HTERT RPE-1 (cell line): Measurements from ENCODE around the gene PGBD1.

Source experiments
- in situ Hi-C: fragments of 300-500 bp; cut with MboI; formaldehyde crosslinking; loops from 4 replicates; pipeline ENCODE4 v1.14.3; 2020; ENCODE audit warnings: low sequenced_read_pairs

Gene PGBD1

GRCh38 chr6:28281288-28282064 is at the start of gene PGBD1:
Gene PGBD1 (plus strand): TSS chr6:28281572. CDS start chr6:28283814, 2,242 bp downstream.
- in situ Hi-C loops: no loop called here

GRCh38 chr6:28232785-28233184 is 48.6 kb upstream of the PGBD1 start:
- in situ Hi-C loops: no loop called here

- in situ Hi-C loops: no loop called here
Measured at GRCh38 chr6:28235912-28236452, 45.4 kb upstream of the PGBD1 start.

GRCh38 chr6:28239636-28240035 is 41.7 kb upstream of the PGBD1 start:
- in situ Hi-C loops: no loop called here

GRCh38 chr6:28240471-28240870 is 40.9 kb upstream of the PGBD1 start:
- in situ Hi-C loops: no loop called here

GRCh38 chr6:28243946-28244345 is 37.4 kb upstream of the PGBD1 start:
- in situ Hi-C loops: no loop called here

GRCh38 chr6:28245206-28245941 is 36.0 kb upstream of the PGBD1 start:
- in situ Hi-C loops: no loop called here

- in situ Hi-C loops: no loop called here
Measured at GRCh38 chr6:28248916-28249315, 32.5 kb upstream of the PGBD1 start.

GRCh38 chr6:28250747-28251146 is 30.6 kb upstream of the PGBD1 start:
- in situ Hi-C loops: no loop called here

GRCh38 chr6:28251661-28252008 is 29.7 kb upstream of the PGBD1 start:
- in situ Hi-C loops: no loop called here

GRCh38 chr6:28252009-28252975 is 29.1 kb upstream of the PGBD1 start, which contains the start of gene ZKSCAN4:
Gene ZKSCAN4 (minus strand): TSS chr6:28252269. CDS start chr6:28251980, 289 bp downstream.
- in situ Hi-C loops: no loop called here

GRCh38 chr6:28254121-28254519 is 27.3 kb upstream of the PGBD1 start:
- in situ Hi-C loops: no loop called here

GRCh38 chr6:28257042-28257441 is 24.3 kb upstream of the PGBD1 start:
- in situ Hi-C loops: no loop called here

GRCh38 chr6:28258877-28259777 is 22.2 kb upstream of the PGBD1 start, which contains the start of gene NKAPL:
Gene NKAPL (plus strand): TSS chr6:28259297. CDS start chr6:28259372, 75 bp downstream.
- in situ Hi-C loops: no loop called here

GRCh38 chr6:28263922-28264321 is 17.4 kb upstream of the PGBD1 start:
- in situ Hi-C loops: no loop called here

GRCh38 chr6:28264834-28265401 is 16.5 kb upstream of the PGBD1 start:
- in situ Hi-C loops: no loop called here

- in situ Hi-C loops: no loop called here
Measured at GRCh38 chr6:28266563-28266961, 14.8 kb upstream of the PGBD1 start.

- in situ Hi-C loops: no loop called here
Measured at GRCh38 chr6:28266962-28267694, 14.2 kb upstream of the PGBD1 start, which contains the start of gene ZSCAN26. Gene ZSCAN26 (plus strand): TSS chr6:28267143. CDS start chr6:28271920, 4,777 bp downstream.

GRCh38 chr6:28267695-28268059 is 13.7 kb upstream of the PGBD1 start:
- in situ Hi-C loops: no loop called here
